H1 (cell line): Measurements from ENCODE around the gene CPA2. TPM values are rescaled to one million over a fixed set of nuclear protein-coding genes. Genes with fewer than 3 reads are reported as not detected.

Source experiments
- CBX5 ChIP-seq: fragments of 300-800, 300-1000 bp; sonication (generic); IDR thresholded peaks from 2 replicates; pipeline ENCODE4 v1.7.1; 2016; ENCODE audit warnings: antibody characterized with exemption, low read length, low read depth
- CEBPB ChIP-seq: IDR thresholded peaks from 2 replicates; pipeline ENCODE4 v1.6.1; 2012; ENCODE audit warnings: low read depth, low read length
- CREB1 ChIP-seq: IDR thresholded peaks from 2 replicates; pipeline ENCODE4 v1.6.1; 2012; ENCODE audit warnings: inconsistent platforms
- EZH2 ChIP-seq: fragments of 200-600 bp; sonication (generic); IDR thresholded peaks from 2 replicates; pipeline ENCODE4 v1.7.1; 2012; ENCODE audit warnings: low read depth, mild to moderate bottlenecking, moderate library complexity, low read length, inconsistent platforms; ENCODE audit not compliant: severe bottlenecking
- HDAC2 ChIP-seq, 2 experiments: fragments of 300-600 bp in 1 of 2; sonication (generic) in 1 of 2; IDR thresholded peaks; 2 replicates each; pipeline ENCODE4 v1.6.1; 2011 to 2012; ENCODE audit warnings: low read depth in 2 of 2, low read length in 2 of 2, mild to moderate bottlenecking in 2 of 2, moderate library complexity in 2 of 2, borderline replicate concordance in 1 of 2, inconsistent platforms in 1 of 2
- NRF1 ChIP-seq: IDR thresholded peaks from 2 replicates; pipeline ENCODE4 v1.6.1; 2011; ENCODE audit warnings: mild to moderate bottlenecking, low read depth, low read length, improper control_type of control experiment
- PHF8 ChIP-seq: fragments of 200-600 bp; sonication (generic); conservative IDR thresholded peaks from 2 replicates; pipeline ENCODE4 v1.7.1; 2012; ENCODE audit warnings: low read depth, mild to moderate bottlenecking, inconsistent platforms, low read length, moderate library complexity
- POLR2A ChIP-seq, 2 experiments: IDR thresholded peaks; 1 replicate in 1 of 2; 2 replicates in 1 of 2; pipeline ENCODE4 v1.6.1; 2011; ENCODE audit warnings: low read depth in 2 of 2, low read length in 2 of 2, mild to moderate bottlenecking in 2 of 2; ENCODE audit errors: control extremely low read depth in 1 of 2
- RBBP5 ChIP-seq: IDR thresholded peaks from 2 replicates; pipeline ENCODE4 v1.7.1; 2012; ENCODE audit warnings: low read depth, mild to moderate bottlenecking, inconsistent platforms, low read length, moderate library complexity, borderline replicate concordance
- RFX5 ChIP-seq: IDR thresholded peaks from 2 replicates; pipeline ENCODE4 v1.6.1; 2011; ENCODE audit warnings: low read depth, low read length, improper control_type of control experiment, borderline replicate concordance
- SAP30 ChIP-seq: fragments of 300-600 bp; sonication (generic); IDR thresholded peaks from 2 replicates; pipeline ENCODE4 v1.7.1; 2012; ENCODE audit warnings: low read length, moderate library complexity, mild to moderate bottlenecking, inconsistent platforms; ENCODE audit not compliant: insufficient read depth, insufficient replicate concordance
- SIN3A ChIP-seq, 2 experiments: IDR thresholded peaks in 1 of 2; conservative IDR thresholded peaks in 1 of 2; 2 replicates each; pipeline ENCODE4 v1.6.1; 2011 to 2012; ENCODE audit warnings: low read length in 2 of 2, improper control_type of control experiment in 1 of 2, low read depth in 1 of 2, mild to moderate bottlenecking in 1 of 2
- SRF ChIP-seq: IDR thresholded peaks from 2 replicates; pipeline ENCODE4 v1.6.1; 2011; ENCODE audit warnings: mild to moderate bottlenecking, low read depth, low read length, moderate library complexity
- ZNF274 ChIP-seq: IDR thresholded peaks from 2 replicates; pipeline ENCODE4 v1.7.0; 2012; ENCODE audit warnings: low read length, borderline replicate concordance; ENCODE audit errors: extremely low read depth
- polyA plus RNA-seq, 7 experiments: library from polyadenylated mRNA; depleted of rRNA in 3 of 7; stranded (reverse) in 5 of 7; unstranded in 2 of 7; fragments of >200 nt in 5 of 7; fragments of 200-250 nt in 2 of 7; gene quantifications; 1 replicate in 5 of 7; 2 replicates in 1 of 7; 4 replicates in 1 of 7; pipeline versions ENCODE4 v1.2.1 to v1.2.3, GENCODE V29; 2011 to 2013; ENCODE audit warnings: missing spikeins in 2 of 7, mixed read lengths in 2 of 7
- total RNA-seq: library from RNA; stranded (reverse); fragmentation: NEBNext Ultra II Directional; extraction: Animal tissue kit (Norgen Biotek cat#: 25700); gene quantifications from 2 replicates; pipeline ENCODE4 v1.2.1, GENCODE V29; 2021
- TF ChIP-seq, protein P1 (sequence below), 3 experiments: IDR thresholded peaks; 1 replicate in 2 of 3; 2 replicates in 1 of 3; pipeline versions ENCODE4 v1.5.1 to v1.6.1; 2011; ENCODE audit warnings: low read length in 3 of 3, mild to moderate bottlenecking in 3 of 3, inconsistent platforms in 2 of 3, low read depth in 1 of 3, moderate library complexity in 1 of 3; ENCODE audit not compliant: insufficient read depth in 1 of 3; ENCODE audit errors: control extremely low read depth in 1 of 3
- TF ChIP-seq, protein P2 (sequence below): IDR thresholded peaks from 2 replicates; pipeline ENCODE4 v1.6.1; 2012; ENCODE audit warnings: low read length, inconsistent platforms
- TF ChIP-seq, protein P3 (sequence below): IDR thresholded peaks from 2 replicates; pipeline ENCODE4 v1.6.1; 2011; ENCODE audit warnings: low read length, improper control_type of control experiment

The CPA2 gene
- total and polyA plus RNA-seq, 2 of the 8 experiments (the other 6 are each of a cell fraction or from before 2014, with no cell fraction given), result 0.21 TPM; not detected in 1

DNA sequence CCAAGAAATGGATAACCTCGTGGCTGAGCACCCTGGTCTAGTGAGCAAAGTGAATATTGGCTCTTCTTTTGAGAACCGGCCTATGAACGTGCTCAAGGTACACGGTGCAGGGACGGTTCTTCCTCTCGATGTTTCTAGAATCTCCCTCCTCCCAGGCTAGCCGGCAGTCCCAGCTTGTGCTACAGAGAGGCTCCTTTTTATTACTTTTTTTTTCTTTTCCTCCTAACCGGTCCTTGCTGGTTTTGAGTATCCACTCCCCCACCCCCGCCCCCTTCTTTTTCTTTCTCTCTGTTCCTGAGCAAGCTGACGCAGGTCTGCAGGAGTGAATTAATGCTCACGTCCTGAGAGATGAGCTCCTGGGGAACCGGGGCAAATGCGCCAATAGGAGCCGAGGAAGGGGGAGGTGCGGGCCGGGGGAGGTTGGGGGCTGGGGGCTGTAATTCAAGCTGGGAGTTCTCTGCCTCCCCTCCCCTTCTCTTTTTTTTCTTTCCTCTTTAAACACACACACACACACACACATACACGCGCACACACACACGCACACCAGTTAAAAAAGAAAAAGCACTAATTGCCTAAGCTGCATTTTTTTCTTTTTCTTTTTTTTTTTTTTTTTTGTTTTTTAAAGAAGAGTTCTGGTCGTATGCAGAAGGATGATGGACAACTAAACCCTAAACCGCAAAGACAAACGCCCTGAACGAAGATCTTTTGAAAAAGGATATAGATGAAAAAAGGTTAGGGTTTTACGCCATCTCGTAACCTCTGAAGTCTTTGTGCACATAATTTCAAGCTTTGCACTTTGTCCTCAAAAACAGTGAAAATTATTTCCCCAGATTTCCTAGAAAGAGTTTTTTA is 6.6 kb downstream of the CPA2 start (continued):
- TF ChIP-seq, protein P1, sequence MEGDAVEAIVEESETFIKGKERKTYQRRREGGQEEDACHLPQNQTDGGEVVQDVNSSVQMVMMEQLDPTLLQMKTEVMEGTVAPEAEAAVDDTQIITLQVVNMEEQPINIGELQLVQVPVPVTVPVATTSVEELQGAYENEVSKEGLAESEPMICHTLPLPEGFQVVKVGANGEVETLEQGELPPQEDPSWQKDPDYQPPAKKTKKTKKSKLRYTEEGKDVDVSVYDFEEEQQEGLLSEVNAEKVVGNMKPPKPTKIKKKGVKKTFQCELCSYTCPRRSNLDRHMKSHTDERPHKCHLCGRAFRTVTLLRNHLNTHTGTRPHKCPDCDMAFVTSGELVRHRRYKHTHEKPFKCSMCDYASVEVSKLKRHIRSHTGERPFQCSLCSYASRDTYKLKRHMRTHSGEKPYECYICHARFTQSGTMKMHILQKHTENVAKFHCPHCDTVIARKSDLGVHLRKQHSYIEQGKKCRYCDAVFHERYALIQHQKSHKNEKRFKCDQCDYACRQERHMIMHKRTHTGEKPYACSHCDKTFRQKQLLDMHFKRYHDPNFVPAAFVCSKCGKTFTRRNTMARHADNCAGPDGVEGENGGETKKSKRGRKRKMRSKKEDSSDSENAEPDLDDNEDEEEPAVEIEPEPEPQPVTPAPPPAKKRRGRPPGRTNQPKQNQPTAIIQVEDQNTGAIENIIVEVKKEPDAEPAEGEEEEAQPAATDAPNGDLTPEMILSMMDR (IDR thresholded peaks at IDR 0.05; ENCODE audit: control extremely low read depth in 1 of 3, insufficient read depth in 1 of 3, low read depth in 1 of 3, low read length in 3 of 3), result no peak
- TF ChIP-seq, protein P2, sequence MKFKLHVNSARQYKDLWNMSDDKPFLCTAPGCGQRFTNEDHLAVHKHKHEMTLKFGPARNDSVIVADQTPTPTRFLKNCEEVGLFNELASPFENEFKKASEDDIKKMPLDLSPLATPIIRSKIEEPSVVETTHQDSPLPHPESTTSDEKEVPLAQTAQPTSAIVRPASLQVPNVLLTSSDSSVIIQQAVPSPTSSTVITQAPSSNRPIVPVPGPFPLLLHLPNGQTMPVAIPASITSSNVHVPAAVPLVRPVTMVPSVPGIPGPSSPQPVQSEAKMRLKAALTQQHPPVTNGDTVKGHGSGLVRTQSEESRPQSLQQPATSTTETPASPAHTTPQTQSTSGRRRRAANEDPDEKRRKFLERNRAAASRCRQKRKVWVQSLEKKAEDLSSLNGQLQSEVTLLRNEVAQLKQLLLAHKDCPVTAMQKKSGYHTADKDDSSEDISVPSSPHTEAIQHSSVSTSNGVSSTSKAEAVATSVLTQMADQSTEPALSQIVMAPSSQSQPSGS, result peak; percentile 60; the same call in 1 of the 2 replicates
- TF ChIP-seq NRF1 (no peak), CBX5 (no peak), EZH2 (no peak), POLR2A (IDR thresholded peaks at IDR 0.05; ENCODE audit: control extremely low read depth in 1 of 2, low read depth in 2 of 2, low read length in 2 of 2) (peak; percentile 75 to 89), CEBPB (no peak), ZNF274 (no peak), HDAC2 (IDR thresholded peaks at IDR 0.05; ENCODE audit: borderline replicate concordance in 1 of 2, low read depth in 2 of 2, low read length in 2 of 2) (no peak), PHF8 (0 out of 2 replicates have a peak, but pooled peaks have one; percentile 45), RBBP5 (0 out of 2 replicates have a peak, but pooled peaks have one; percentile 35), RFX5 (no peak), SIN3A (conservative IDR thresholded peaks at IDR 0.05 in 1 of 2, IDR thresholded peaks at IDR 0.05 in 1 of 2; ENCODE audit: low read depth in 1 of 2, low read length in 2 of 2) (no peak), CREB1 (no peak), SRF (no peak), SAP30 (no peak)
- TF ChIP-seq, protein P3, sequence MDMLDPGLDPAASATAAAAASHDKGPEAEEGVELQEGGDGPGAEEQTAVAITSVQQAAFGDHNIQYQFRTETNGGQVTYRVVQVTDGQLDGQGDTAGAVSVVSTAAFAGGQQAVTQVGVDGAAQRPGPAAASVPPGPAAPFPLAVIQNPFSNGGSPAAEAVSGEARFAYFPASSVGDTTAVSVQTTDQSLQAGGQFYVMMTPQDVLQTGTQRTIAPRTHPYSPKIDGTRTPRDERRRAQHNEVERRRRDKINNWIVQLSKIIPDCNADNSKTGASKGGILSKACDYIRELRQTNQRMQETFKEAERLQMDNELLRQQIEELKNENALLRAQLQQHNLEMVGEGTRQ, result no peak
